ENCODE data around the gene CCDC148. TPM values are rescaled to one million over a fixed set of nuclear protein-coding genes. Genes with fewer than 3 reads are reported as not detected.

Gene CCDC148
- total and polyA plus RNA-seq, 2 donors = 0.55 to 1.1 TPM

DNA sequence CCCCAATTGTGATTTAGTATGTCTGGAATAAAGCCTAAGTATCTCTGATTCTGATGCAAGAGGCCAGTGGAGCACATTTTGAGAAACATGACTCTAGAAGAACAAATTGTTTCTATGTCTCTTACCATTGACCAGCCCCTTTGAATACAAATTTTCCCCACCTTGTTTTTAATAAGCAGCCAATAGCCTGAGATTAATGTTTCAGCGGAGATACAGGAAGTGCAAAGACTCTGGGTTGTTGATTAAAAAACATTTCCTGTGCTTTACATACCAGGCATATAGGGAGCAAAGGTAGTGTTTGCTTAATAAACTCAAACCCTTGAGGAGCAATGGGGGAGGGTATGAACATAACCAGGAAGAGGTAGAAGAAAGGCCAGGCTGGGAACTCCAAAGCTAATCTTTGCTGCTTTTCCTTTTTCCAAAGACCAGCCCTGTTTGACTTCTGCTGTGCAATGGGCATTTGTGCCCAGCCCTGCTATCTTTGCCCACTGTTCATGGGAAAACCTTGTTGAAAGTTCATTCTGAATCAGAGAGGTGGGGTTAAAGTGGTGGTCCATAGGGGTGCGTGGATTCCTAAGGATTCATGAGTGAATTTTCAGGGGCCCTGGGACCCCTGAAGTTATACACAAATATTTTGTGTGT, 325.6 kb downstream of the CCDC148 start:
- DNase-seq (ENCODE audit: low read depth in 6 of 9, low spot score in 9 of 9) = no peak
- Histone ChIP-seq H3K9me3 (ENCODE audit: control insufficient read depth in 2 of 2, insufficient read depth in 1 of 2, low read length in 1 of 2) (no peaks in the 10 kb centered on the region), H3K4me3 (ENCODE audit: low read length in 2 of 2) (no peak overlapping the region), H3K27me3 (ENCODE audit: control insufficient read depth in 2 of 2, insufficient read depth in 1 of 2, low read length in 1 of 2) (no peaks in the 10 kb centered on the region), H3K27ac (ENCODE audit: low read depth in 1 of 2, low read length in 1 of 2) (no peak overlapping the region), H3K4me1 (ENCODE audit: control insufficient read depth in 2 of 2, insufficient read depth in 2 of 2, low read length in 2 of 2) (no peaks in the 10 kb centered on the region), H3K36me3 (ENCODE audit: control insufficient read depth in 2 of 2, insufficient read depth in 2 of 2, low read length in 1 of 2) (no peaks in the 10 kb centered on the region)
- 93% methylated on average over 2 of the region's 2 CpGs for WGBS

- no peak for DNase-seq (ENCODE audit: low read depth in 6 of 9, low spot score in 9 of 9)
- H3K9me3 ChIP-seq (ENCODE audit: control insufficient read depth in 2 of 2, insufficient read depth in 1 of 2, low read length in 1 of 2) = no peaks in the 10 kb centered on the region
- no peak overlapping the region for H3K4me3 ChIP-seq (ENCODE audit: low read length in 2 of 2)
- H3K4me1 ChIP-seq (ENCODE audit: control insufficient read depth in 2 of 2, insufficient read depth in 2 of 2, low read length in 2 of 2) = no peaks in the 10 kb centered on the region
- H3K27ac ChIP-seq (ENCODE audit: low read depth in 1 of 2, low read length in 1 of 2) = no peak overlapping the region
- WGBS = 91% methylated on average over 5 of the region's 5 CpGs
- no peaks in the 10 kb centered on the region for H3K36me3 ChIP-seq (ENCODE audit: control insufficient read depth in 2 of 2, insufficient read depth in 2 of 2, low read length in 1 of 2)
- H3K27me3 ChIP-seq (ENCODE audit: control insufficient read depth in 2 of 2, insufficient read depth in 1 of 2, low read length in 1 of 2) = no peaks in the 10 kb centered on the region
Observed at GRCh38 chr2:158129037-158129436, 327.5 kb downstream of the CCDC148 start.

DNA sequence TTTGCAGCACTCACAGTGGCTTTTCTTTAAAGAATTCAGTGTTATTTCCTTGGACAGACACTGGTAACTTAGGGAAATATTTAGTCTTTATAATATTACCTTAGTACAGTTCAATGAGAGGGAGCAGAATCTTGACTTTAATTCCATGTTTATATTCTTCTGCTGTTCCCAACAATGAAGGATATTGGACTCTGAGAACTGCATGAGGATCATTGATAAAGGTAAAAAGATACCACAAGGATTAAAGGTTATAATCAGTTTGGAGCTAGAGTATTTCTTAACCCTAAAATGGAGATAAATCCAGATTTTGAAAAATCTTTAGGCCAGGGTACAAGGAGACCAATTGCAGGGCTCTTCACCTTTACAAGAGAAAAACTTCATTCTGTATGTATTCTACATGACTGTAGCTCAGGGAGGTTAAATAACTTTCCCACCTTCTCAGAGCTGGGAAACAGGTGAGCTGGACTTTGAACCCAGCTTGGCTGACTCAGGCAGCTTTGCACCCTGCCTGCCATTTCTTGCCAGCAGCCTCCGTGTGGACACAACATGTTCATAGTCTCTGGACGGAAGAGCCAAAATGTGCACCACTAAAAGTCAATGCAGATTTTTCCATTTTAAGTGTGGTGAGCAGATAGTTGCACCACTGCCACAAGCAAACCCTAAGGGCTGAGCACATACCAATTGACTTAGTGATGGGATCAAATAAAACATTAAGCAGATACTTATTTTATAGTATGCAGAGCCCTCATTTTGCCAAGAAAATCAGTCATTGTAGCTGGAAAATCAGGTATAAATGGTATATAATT, 328.2 kb downstream of the CCDC148 start:
- no peaks in the 10 kb centered on the region for H3K4me1 ChIP-seq (ENCODE audit: control insufficient read depth in 2 of 2, insufficient read depth in 2 of 2, low read length in 2 of 2)
- H3K4me3 ChIP-seq (ENCODE audit: low read length in 2 of 2) = no peak overlapping the region
- no peak overlapping the region for H3K27ac ChIP-seq (ENCODE audit: low read depth in 1 of 2, low read length in 1 of 2)
- no peaks in the 10 kb centered on the region for H3K27me3 ChIP-seq (ENCODE audit: control insufficient read depth in 2 of 2, insufficient read depth in 1 of 2, low read length in 1 of 2)
- H3K36me3 ChIP-seq (ENCODE audit: control insufficient read depth in 2 of 2, insufficient read depth in 2 of 2, low read length in 1 of 2) = no peaks in the 10 kb centered on the region
- 74% methylated on average over 2 of the region's 2 CpGs for WGBS
- no peak for DNase-seq (ENCODE audit: low read depth in 6 of 9, low spot score in 9 of 9)
- no peaks in the 10 kb centered on the region for H3K9me3 ChIP-seq (ENCODE audit: control insufficient read depth in 2 of 2, insufficient read depth in 1 of 2, low read length in 1 of 2)

- H3K4me1 ChIP-seq (ENCODE audit: control insufficient read depth in 2 of 2, insufficient read depth in 2 of 2, low read length in 2 of 2) = no peaks in the 10 kb centered on the region
- no peaks in the 10 kb centered on the region for H3K9me3 ChIP-seq (ENCODE audit: control insufficient read depth in 2 of 2, insufficient read depth in 1 of 2, low read length in 1 of 2)
- H3K36me3 ChIP-seq (ENCODE audit: control insufficient read depth in 2 of 2, insufficient read depth in 2 of 2, low read length in 1 of 2) = no peaks in the 10 kb centered on the region
- no peaks in the 10 kb centered on the region for H3K27me3 ChIP-seq (ENCODE audit: control insufficient read depth in 2 of 2, insufficient read depth in 1 of 2, low read length in 1 of 2)
- no peak overlapping the region for H3K27ac ChIP-seq (ENCODE audit: low read depth in 1 of 2, low read length in 1 of 2)
- WGBS = 92% methylated on average over 1 of the region's 1 CpG
- no peak overlapping the region for H3K4me3 ChIP-seq (ENCODE audit: low read length in 2 of 2)
- no peak for DNase-seq (ENCODE audit: low read depth in 6 of 9, low spot score in 9 of 9)
Observed at GRCh38 chr2:158127380-158127804, 329.2 kb downstream of the CCDC148 start.

DNA sequence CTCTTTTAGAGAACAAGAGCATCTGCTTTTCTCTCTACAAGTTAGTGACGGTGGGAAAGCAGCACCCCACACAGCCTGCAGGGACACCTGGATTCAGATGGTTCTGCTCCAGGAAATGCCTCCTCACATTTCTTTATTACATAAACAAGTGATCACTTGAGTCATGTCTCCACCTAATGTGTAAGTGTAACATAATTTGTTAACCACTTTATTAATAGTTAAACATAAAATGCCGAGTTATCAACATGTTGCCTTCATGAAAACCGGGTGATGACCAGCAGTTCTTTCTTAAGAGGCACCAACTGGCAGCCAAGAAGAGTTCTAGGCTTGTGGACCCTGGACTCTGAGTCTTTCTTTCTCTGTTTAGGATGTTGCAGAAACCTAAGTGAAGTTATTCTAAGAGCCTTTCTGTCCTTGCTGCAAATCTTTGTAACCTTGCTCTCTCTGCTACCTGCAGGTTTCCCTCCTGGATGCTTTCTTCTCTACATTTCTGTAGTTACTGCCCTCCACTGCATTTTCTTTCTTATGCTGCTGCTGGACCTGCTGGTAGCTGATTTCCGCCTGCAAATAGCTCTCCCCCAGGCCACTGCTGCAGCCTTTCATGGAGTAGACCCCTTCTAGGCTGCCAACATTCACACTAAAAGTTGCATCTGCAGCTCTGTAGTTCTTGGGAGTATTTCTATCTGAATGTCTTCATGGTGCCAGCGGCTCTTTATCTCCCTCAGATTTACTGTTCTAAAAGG, 330.6 kb downstream of the CCDC148 start:
- H3K27me3 ChIP-seq (ENCODE audit: control insufficient read depth in 2 of 2, insufficient read depth in 1 of 2, low read length in 1 of 2) = no peaks in the 10 kb centered on the region
- H3K9me3 ChIP-seq (ENCODE audit: control insufficient read depth in 2 of 2, insufficient read depth in 1 of 2, low read length in 1 of 2) = no peaks in the 10 kb centered on the region
- no peak for DNase-seq (ENCODE audit: low read depth in 6 of 9, low spot score in 9 of 9)
- WGBS = 95% methylated on average over 5 of the region's 5 CpGs
- no peaks in the 10 kb centered on the region for H3K4me1 ChIP-seq (ENCODE audit: control insufficient read depth in 2 of 2, insufficient read depth in 2 of 2, low read length in 2 of 2)
- H3K27ac ChIP-seq (ENCODE audit: low read depth in 1 of 2, low read length in 1 of 2) = no peak overlapping the region
- H3K4me3 ChIP-seq (ENCODE audit: low read length in 2 of 2) = no peak overlapping the region
- H3K36me3 ChIP-seq (ENCODE audit: control insufficient read depth in 2 of 2, insufficient read depth in 2 of 2, low read length in 1 of 2) = no peaks in the 10 kb centered on the region

- H3K9me3 ChIP-seq (ENCODE audit: control insufficient read depth in 2 of 2, insufficient read depth in 1 of 2, low read length in 1 of 2) = no peaks in the 10 kb centered on the region
- no peak for DNase-seq (ENCODE audit: low read depth in 6 of 9, low spot score in 9 of 9)
- no peaks in the 10 kb centered on the region for H3K27me3 ChIP-seq (ENCODE audit: control insufficient read depth in 2 of 2, insufficient read depth in 1 of 2, low read length in 1 of 2)
- WGBS = 79% methylated on average over 2 of the region's 2 CpGs
- no peak overlapping the region for H3K27ac ChIP-seq (ENCODE audit: low read depth in 1 of 2, low read length in 1 of 2)
- H3K4me3 ChIP-seq (ENCODE audit: low read length in 2 of 2) = no peak overlapping the region
- no peaks in the 10 kb centered on the region for H3K4me1 ChIP-seq (ENCODE audit: control insufficient read depth in 2 of 2, insufficient read depth in 2 of 2, low read length in 2 of 2)
- H3K36me3 ChIP-seq (ENCODE audit: control insufficient read depth in 2 of 2, insufficient read depth in 2 of 2, low read length in 1 of 2) = no peaks in the 10 kb centered on the region
Observed at GRCh38 chr2:158124896-158125295, 331.7 kb downstream of the CCDC148 start.

Other genes with a start within 250 kb of the CCDC148 start
- gene PKP4, start 199 bp upstream of the CCDC148 start, total RNA-seq = 22.5 TPM
- gene PKP4, start 199 bp upstream of the CCDC148 start, polyA plus RNA-seq = 24.9 TPM

Data from thymus (tissue), 11 donors.